OCI-LY7 (cell line): Measurements from ENCODE around the gene CIB2. TPM values are rescaled to one million over a fixed set of nuclear protein-coding genes. Genes with fewer than 3 reads are reported as not detected.

ENCODE experiments used
- Bru-seq: library from RNA; stranded (reverse); fragments of 400-500 nt; gene quantifications from one replicate; lab custom pipeline; 2021; lab: Mats Ljungman, UMichigan
- BruChase-seq, 2 experiments: library from RNA; stranded (reverse); fragments of 400-500 nt; gene quantifications; one replicate each; lab custom pipeline; 2021; lab: Mats Ljungman, UMichigan
- BruUV-seq: library from RNA; stranded (reverse); fragments of 400-500 nt; replicated peaks from 2 replicates; lab custom pipeline; 2021; lab: Mats Ljungman, UMichigan
- CTCF ChIA-PET: fragments of 300-600 bp; sonication (Branson Sonifier 250); formaldehyde crosslinking; loops from one replicate; lab custom pipeline; 2022; ENCODE audit warnings: antibody characterized with exemption; ENCODE audit not compliant: unreplicated experiment; lab: Charles Lee
- POLR2A ChIA-PET: fragments of 300-600 bp; sonication (Branson Sonifier 250); formaldehyde crosslinking; loops from one replicate; lab custom pipeline; 2022; ENCODE audit warnings: antibody characterized with exemption; lab: Charles Lee
- DNase-seq: peaks from one replicate; pipeline ENCODE4 v3.0.0-alpha.2; 2015; ENCODE audit warnings: low spot score
- H2AFZ ChIP-seq: fragments of 200-600 bp; sonication (generic), shearing (Covaris generic); 2 replicates; pipeline ENCODE4 v1.6.1; 2014; ENCODE audit warnings: mild to moderate bottlenecking, antibody characterized with exemption, low read length, moderate library complexity
- H3K27ac ChIP-seq: fragments of 200-600 bp; sonication (generic); 2 replicates; pipeline ENCODE4 v1.5.1; 2014; ENCODE audit warnings: mixed run types, low read depth, mild to moderate bottlenecking, moderate library complexity, low read length, inconsistent platforms; ENCODE audit not compliant: poor library complexity, severe bottlenecking
- H3K36me3 ChIP-seq: fragments of 200-600 bp; sonication (generic); 2 replicates; pipeline ENCODE4 v1.6.1; 2014; ENCODE audit warnings: mild to moderate bottlenecking, antibody characterized with exemption, low read length, moderate library complexity, mixed read lengths; ENCODE audit not compliant: insufficient read depth
- H3K4me1 ChIP-seq: fragments of 200-600 bp; sonication (generic); 2 replicates; pipeline ENCODE4 v1.5.1; 2014; ENCODE audit warnings: mild to moderate bottlenecking, low read length; ENCODE audit not compliant: insufficient read depth, poor library complexity, severe bottlenecking
- H3K4me2 ChIP-seq: fragments of 200-600 bp; sonication (generic); 2 replicates; pipeline ENCODE4 v1.6.1; 2014; ENCODE audit warnings: mild to moderate bottlenecking, low read length
- H3K4me3 ChIP-seq: fragments of 200-600 bp; sonication (generic); 2 replicates; pipeline ENCODE4 v1.5.1; 2014; ENCODE audit warnings: mild to moderate bottlenecking, low read depth, low read length; ENCODE audit not compliant: poor library complexity, severe bottlenecking
- H3K79me2 ChIP-seq: fragments of 200-600 bp; sonication (generic); 2 replicates; pipeline ENCODE4 v1.6.1; 2016; ENCODE audit warnings: low read depth, mild to moderate bottlenecking, low read length, moderate library complexity, mixed read lengths; ENCODE audit not compliant: insufficient read depth
- H3K9me2 ChIP-seq: fragments of 200-600 bp; sonication (generic); 2 replicates; pipeline ENCODE4 v1.6.1; 2016; ENCODE audit warnings: mild to moderate bottlenecking, low read length, mixed read lengths; ENCODE audit not compliant: insufficient read depth
- H3K9me3 ChIP-seq: fragments of 200-600 bp; sonication (generic); 2 replicates; pipeline ENCODE4 v1.6.1; 2014; ENCODE audit warnings: mild to moderate bottlenecking, mixed run types, low read length, mixed read lengths
- H4K20me1 ChIP-seq: fragments of 200-600 bp; sonication (generic); 2 replicates; pipeline ENCODE4 v1.6.1; 2014; ENCODE audit warnings: mild to moderate bottlenecking, antibody characterized with exemption, low read length, moderate library complexity, mixed read lengths; ENCODE audit not compliant: insufficient read depth
- CTCF ChIP-seq: fragments of 200-600 bp; sonication (generic); conservative IDR thresholded peaks from 2 replicates; pipeline ENCODE4 v1.5.1; 2014; ENCODE audit warnings: mild to moderate bottlenecking, antibody characterized with exemption, low read length, moderate library complexity, mixed read lengths
- EZH2phosphoT487 ChIP-seq: fragments of 200-600 bp; sonication (generic); IDR thresholded peaks from 2 replicates; pipeline ENCODE4 v1.6.1; 2018; ENCODE audit warnings: low read depth, borderline replicate concordance, mild to moderate bottlenecking, mixed run types, antibody characterized with exemption, low read length, moderate library complexity, mixed read lengths
- intact Hi-C: fragments of 100-400 bp; cut with micrococcal nuclease; formaldehyde crosslinking; loops from one replicate; pipeline ENCODE4 v1.10.0; 2022; ENCODE audit not compliant: unreplicated experiment
- long read RNA-seq: library from polyadenylated mRNA; stranded (forward); transcript quantifications from one replicate; pipeline ENCODE4 v2.0.0, GENCODE V29; 2022
- total RNA-seq, 2 experiments: library from RNA; depleted of rRNA in 1 of 2; stranded (reverse); fragments of >200 nt in 1 of 2; shearing (Covaris generic) in 1 of 2; gene quantifications; 2 replicates each; pipeline ENCODE4 v1.2.3, GENCODE V29; 2014 to 2022

Gene CIB2
- total RNA-seq (2014; rRNA removed; shearing (Covaris generic)) (2.2 and 5.0 TPM in 2 replicates), total RNA-seq (2022) (0.35 and 0.36 TPM in 2 replicates), Bru-seq, nascent RNA (percentile 16 among the genes with signal in this experiment), BruChase-seq, experiment 1, labeled RNA remaining after a 6-hour chase (percentile 10 among the genes with signal in this experiment), BruChase-seq, experiment 2, labeled RNA remaining after a 2-hour chase (percentile 15 among the genes with signal in this experiment)
- long read RNA-seq, partial matches to known transcripts, result 1 of 1 reads
- long read RNA-seq, other reads (novel, unspliced or antisense), result 0 of 1 reads

GRCh38 chr15:78131295-78132061 lies at the start of gene CIB2:
Gene CIB2 (minus strand): TSS chr15:78131445. CDS start chr15:78131215, 230 bp downstream.
- Histone ChIP-seq H3K4me1 (peaks cover 8% of the 10 kb centered on the region), H4K20me1 (no peaks in the 10 kb centered on the region), H3K27ac (no peak within 1 kb of the TSS), H2AFZ (peak within 1 kb of the TSS; percentile 94), H3K9me3 (no peaks in the 10 kb centered on the region), H3K79me2 (no peaks in the 10 kb centered on the region), H3K4me3 (peak within 1 kb of the TSS; percentile 80), H3K9me2 (no peaks in the 10 kb centered on the region), H3K4me2 (peak within 1 kb of the TSS; percentile 95), H3K36me3 (no peaks in the 10 kb centered on the region)
- intact Hi-C loops, result loop anchor here (1.0 to 5.0 kb wide), 4 partner anchors 18 to 111 kb away; partner anchors contain the start of gene IDH3A
- TF ChIP-seq EZH2phosphoT487, result no peak
- TF ChIP-seq CTCF, result peak; percentile 75
- peak; percentile 86 for DNase-seq
- POLR2A ChIA-PET, result interaction anchor here (0.6 to 1.5 kb wide), 4 partner anchors 8 to 167 kb away, joined by 3 to 4 read pairs (median 3); no protein-coding TSS in a partner anchor
- CTCF ChIA-PET, result interaction anchor here (1.1 to 2.0 kb wide), 2 partner anchors 10 to 64 kb away, joined by 3 to 14 read pairs; no protein-coding TSS in a partner anchor
- TSS peak; percentile 78 for BruUV-seq

DNA sequence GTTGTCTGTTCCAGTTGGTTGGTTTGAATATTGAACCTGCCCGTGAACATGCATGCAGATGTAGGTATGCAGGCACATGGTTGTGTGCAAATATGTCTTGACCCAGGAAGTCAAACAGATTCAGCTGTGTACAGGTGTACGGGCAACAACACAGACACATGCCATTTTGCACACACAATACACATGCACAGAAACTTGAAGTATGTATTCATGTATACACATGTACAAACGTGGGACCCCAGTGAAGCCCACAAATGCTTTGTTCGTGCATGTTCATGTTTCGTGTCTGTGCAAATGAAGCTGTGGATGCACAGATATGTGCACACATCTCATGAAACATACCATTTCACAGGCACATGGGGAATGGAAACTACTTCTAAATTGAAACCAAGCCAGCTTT lies 48.7 kb upstream of the CIB2 start:
- no peaks in the 10 kb centered on the region for H3K9me2 ChIP-seq
- CTCF ChIA-PET, result no interaction called here
- DNase-seq, result no peak
- TF ChIP-seq EZH2phosphoT487, result no peak
- TF ChIP-seq CTCF, result no peak
- peaks cover 8% of the 10 kb centered on the region for H3K4me1 ChIP-seq
- no peaks in the 10 kb centered on the region for H3K79me2 ChIP-seq
- no peaks in the 10 kb centered on the region for H3K9me3 ChIP-seq
- H3K36me3 ChIP-seq, result no peaks in the 10 kb centered on the region
- intact Hi-C loops, result no loop called here
- no TSS peak for BruUV-seq
- H4K20me1 ChIP-seq, result no peaks in the 10 kb centered on the region
- no peak overlapping the region for H3K27ac ChIP-seq
- POLR2A ChIA-PET, result no interaction called here
- no peak overlapping the region for H2AFZ ChIP-seq
- H3K4me3 ChIP-seq, result no peak overlapping the region
- no peak overlapping the region for H3K4me2 ChIP-seq
